H9 (cell line): ENCODE data around the gene DALRD3. TPM values are rescaled to one million over a fixed set of nuclear protein-coding genes. Genes with fewer than 3 reads are reported as not detected.

Experiments used
- DNase-seq: peaks from one replicate; pipeline ENCODE4 v3.0.0-alpha.2; 2017
- H2AFZ ChIP-seq: one replicate; pipeline ENCODE4 v1.6.1; 2013; ENCODE audit warnings: mild to moderate bottlenecking, low read length, control low read depth, moderate library complexity
- H2AK5ac ChIP-seq: 2 replicates; pipeline ENCODE4 v1.6.1; 2013; ENCODE audit warnings: low read length, control low read depth, mixed read lengths; ENCODE audit not compliant: insufficient read length
- H2BK120ac ChIP-seq: one replicate; pipeline ENCODE4 v1.6.1; 2013; ENCODE audit warnings: low read depth, mild to moderate bottlenecking, low read length, control low read depth, inconsistent platforms; ENCODE audit not compliant: poor library complexity, severe bottlenecking
- H2BK12ac ChIP-seq: 2 replicates; pipeline ENCODE4 v1.6.1; 2013; ENCODE audit warnings: low read length, control low read depth, mixed read lengths, low read depth; ENCODE audit not compliant: insufficient read length
- H2BK15ac ChIP-seq: 2 replicates; pipeline ENCODE4 v1.6.1; 2013; ENCODE audit warnings: low read depth, low read length, control low read depth
- H2BK20ac ChIP-seq: one replicate; pipeline ENCODE4 v1.6.1; 2013; ENCODE audit warnings: low read depth, mild to moderate bottlenecking, low read length, control low read depth, inconsistent platforms; ENCODE audit not compliant: poor library complexity, severe bottlenecking
- H2BK5ac ChIP-seq: 2 replicates; pipeline ENCODE4 v1.6.1; 2013; ENCODE audit warnings: low read length, control low read depth, mixed read lengths; ENCODE audit not compliant: insufficient read length
- H3K14ac ChIP-seq: 2 replicates; pipeline ENCODE4 v1.6.1; 2013; ENCODE audit warnings: low read length, control low read depth; ENCODE audit not compliant: insufficient read depth
- H3K18ac ChIP-seq: 2 replicates; pipeline ENCODE4 v1.6.1; 2013; ENCODE audit warnings: low read depth, mild to moderate bottlenecking, mixed read lengths, low read length, control low read depth; ENCODE audit not compliant: insufficient read length
- H3K23ac ChIP-seq: 2 replicates; pipeline ENCODE4 v1.6.1; 2013; ENCODE audit warnings: low read length, control low read depth, mixed read lengths, low read depth; ENCODE audit not compliant: insufficient read length
- H3K23me2 ChIP-seq: 2 replicates; pipeline ENCODE4 v1.6.1; 2013; ENCODE audit warnings: low read depth, mild to moderate bottlenecking, mixed read lengths, low read length, control low read depth; ENCODE audit not compliant: insufficient read length, poor library complexity, severe bottlenecking
- H3K27ac ChIP-seq: 2 replicates; pipeline ENCODE4 v1.5.1; 2013; ENCODE audit warnings: low read length, control low read depth, mixed read lengths, low read depth; ENCODE audit not compliant: insufficient read length
- H3K27me3 ChIP-seq: 2 replicates; pipeline ENCODE4 v1.6.1; 2013; ENCODE audit warnings: low read length, control low read depth, inconsistent platforms; ENCODE audit not compliant: insufficient read depth
- H3K4ac ChIP-seq: 2 replicates; pipeline ENCODE4 v1.6.1; 2013; ENCODE audit warnings: low read depth, mild to moderate bottlenecking, control low read depth, inconsistent platforms, low read length, moderate library complexity
- H3K4me1 ChIP-seq: 2 replicates; pipeline ENCODE4 v1.6.1; 2013; ENCODE audit warnings: low read length, control low read depth, inconsistent platforms; ENCODE audit not compliant: insufficient read depth
- H3K4me2 ChIP-seq: 2 replicates; pipeline ENCODE4 v1.6.1; 2013; ENCODE audit warnings: low read length, control low read depth, mixed read lengths; ENCODE audit not compliant: insufficient read length, insufficient read depth
- H3K56ac ChIP-seq: 2 replicates; pipeline ENCODE4 v1.6.1; 2013; ENCODE audit warnings: low read depth, mild to moderate bottlenecking, mixed read lengths, low read length, control low read depth; ENCODE audit not compliant: insufficient read length
- H3K79me1 ChIP-seq: 2 replicates; pipeline ENCODE4 v1.6.1; 2013; ENCODE audit warnings: low read depth, mild to moderate bottlenecking, moderate library complexity, low read length, control low read depth, inconsistent platforms; ENCODE audit not compliant: insufficient read depth, poor library complexity, severe bottlenecking
- H3K79me2 ChIP-seq: 2 replicates; pipeline ENCODE4 v1.6.1; 2013; ENCODE audit warnings: low read length, control low read depth, inconsistent platforms; ENCODE audit not compliant: insufficient read depth
- H3K9ac ChIP-seq: 2 replicates; pipeline ENCODE4 v1.6.1; 2013; ENCODE audit warnings: low read length, control low read depth, mixed read lengths; ENCODE audit not compliant: insufficient read length; ENCODE audit errors: extremely low read depth
- H3K9me3 ChIP-seq: one replicate; pipeline ENCODE4 v1.6.1; 2013; ENCODE audit warnings: low read depth, low read length, inconsistent platforms; ENCODE audit not compliant: control insufficient read depth
- H3T11ph ChIP-seq: one replicate; pipeline ENCODE4 v1.6.1; 2013; ENCODE audit warnings: mild to moderate bottlenecking, low read length, control low read depth, inconsistent platforms
- H4K20me1 ChIP-seq: one replicate; pipeline ENCODE4 v1.6.1; 2013; ENCODE audit not compliant: control insufficient read depth, insufficient read length, insufficient read depth
- H4K5ac ChIP-seq: 2 replicates; pipeline ENCODE4 v1.6.1; 2013; ENCODE audit warnings: low read depth, mild to moderate bottlenecking, mixed read lengths, low read length, control low read depth; ENCODE audit not compliant: insufficient read length
- H4K8ac ChIP-seq: replicated peaks from 2 replicates; pipeline ENCODE4 v1.6.1; 2013; ENCODE audit warnings: low read length, control low read depth, mixed read lengths, low read depth; ENCODE audit not compliant: insufficient read length
- H4K91ac ChIP-seq: 2 replicates; pipeline ENCODE4 v1.6.1; 2013; ENCODE audit warnings: low read depth, mild to moderate bottlenecking, moderate library complexity, mixed read lengths, low read length, control low read depth; ENCODE audit not compliant: insufficient read length
- H3K27ac Mint-ChIP-seq, 3 experiments: 2 replicates in 2 of 3; 3 replicates in 1 of 3; pipeline ENCODE4 v1.8.0; 2020 to 2021; ENCODE audit warnings: mixed read lengths in 3 of 3, mild to moderate bottlenecking in 1 of 3, moderate library complexity in 1 of 3
- H3K27me3 Mint-ChIP-seq: 2 replicates; pipeline ENCODE4 v1.8.0; 2021; ENCODE audit warnings: low read depth, mild to moderate bottlenecking, moderate library complexity, mixed read lengths
- H3K36me3 Mint-ChIP-seq, 3 experiments: 2 replicates in 2 of 3; 3 replicates in 1 of 3; pipeline ENCODE4 v1.8.0; 2020 to 2021; ENCODE audit warnings: low read depth in 3 of 3, mixed read lengths in 3 of 3; ENCODE audit not compliant: insufficient read depth in 1 of 3
- H3K4me1 Mint-ChIP-seq, 2 experiments: 2 replicates each; pipeline ENCODE4 v1.8.0; 2020; ENCODE audit warnings: mixed read lengths in 2 of 2
- H3K4me3 Mint-ChIP-seq, 2 experiments: 2 replicates in 1 of 2; 3 replicates in 1 of 2; pipeline ENCODE4 v1.8.0; 2020 to 2021; ENCODE audit warnings: mild to moderate bottlenecking in 2 of 2, mixed read lengths in 2 of 2, moderate library complexity in 1 of 2
- H3K9me3 Mint-ChIP-seq, 2 experiments: 2 replicates in 1 of 2; 3 replicates in 1 of 2; pipeline ENCODE4 v1.8.0; 2020; ENCODE audit warnings: mild to moderate bottlenecking in 2 of 2, mixed read lengths in 2 of 2, moderate library complexity in 1 of 2
- CTCF ChIP-seq: fragments of 200-600 bp; sonication (generic); conservative IDR thresholded peaks from 3 replicates; pipeline ENCODE4 v1.8.0; 2021; ENCODE audit warnings: antibody characterized with exemption, mild to moderate bottlenecking
- WGBS: extraction: QIAGEN DNeasy Blood & Tissue Kit; methylation state at CpG from one replicate; pipeline ENCODE4 v1.1.7; 2013; ENCODE audit warnings: missing lambda C conversion rate, low lambda C conversion rate, mixed read lengths; ENCODE audit not compliant: insufficient read length; ENCODE audit errors: extremely low coverage; 5-methylcytosine and 5-hydroxymethylcytosine counted together
- total RNA-seq: library from RNA; stranded (reverse); gene quantifications from 2 replicates; pipeline ENCODE4 v1.2.1, GENCODE V29; 2021

Gene DALRD3
- total RNA-seq, 1 experiment from 2014 or later, result 32.3 TPM

- no peak overlapping the region for H2BK120ac ChIP-seq
- H4K20me1 ChIP-seq, result peaks cover 2% of the 10 kb centered on the region
Measured at GRCh38 chr3:49015765-49016164, 2.6 kb downstream of the DALRD3 start.

More at GRCh38 chr3:49015765-49016164, 2.6 kb downstream of the DALRD3 start:
- Histone ChIP-seq H3K4me1 (no peaks in the 10 kb centered on the region), H2BK15ac (no peak overlapping the region), H3K23ac (no peak overlapping the region), H3K9ac (no peak overlapping the region), H4K5ac (no peak overlapping the region), H3T11ph (no peak overlapping the region), H4K8ac (no peak overlapping the region), H2BK20ac (no peak overlapping the region), H3K79me1 (no peaks in the 10 kb centered on the region), H3K18ac (no peak overlapping the region), H3K4me2 (no peak overlapping the region), H3K27me3 (no peaks in the 10 kb centered on the region), H2BK12ac (no peak overlapping the region), H3K27ac (no peak overlapping the region), H2AFZ (no peak overlapping the region), H3K56ac (no peak overlapping the region), H3K9me3 (no peaks in the 10 kb centered on the region), H3K79me2 (no peaks in the 10 kb centered on the region; the same call in 1 of the 2 replicates), H4K91ac (no peak overlapping the region), H3K14ac (no peak overlapping the region), H2AK5ac (no peak overlapping the region), H2BK5ac (no peak overlapping the region), H3K4ac (no peak overlapping the region), H3K23me2 (peaks cover 13% of the 10 kb centered on the region)
- WGBS, result no CpG with 5 or more reads among the region's 6 CpGs
- no peak for TF ChIP-seq CTCF
- H3K36me3 Mint-ChIP-seq, result peaks cover 25 to 58% (median 50%) of the 10 kb centered on the region in 3 experiments
- no peak overlapping the region for H3K27ac Mint-ChIP-seq
- H3K4me1 Mint-ChIP-seq, result peaks cover 17 to 21% of the 10 kb centered on the region in 2 experiments
- H3K9me3 Mint-ChIP-seq, result no peaks in the 10 kb centered on the region
- no peaks in the 10 kb centered on the region for H3K27me3 Mint-ChIP-seq
- no peak overlapping the region; a peak in 1 of 5 replicates for H3K4me3 Mint-ChIP-seq
- DNase-seq, result no peak
